GM12878 (cell line): ENCODE results near the gene NCR3LG1. TPM values are rescaled to one million over a fixed set of nuclear protein-coding genes. Genes with fewer than 3 reads are reported as not detected.

ENCODE experiments used
- CHD1 ChIP-seq: IDR thresholded peaks from 2 replicates; pipeline ENCODE4 v1.6.1; 2012; ENCODE audit warnings: low read depth, low read length, improper control_type of control experiment
- ELK1 ChIP-seq: IDR thresholded peaks from 2 replicates; pipeline ENCODE4 v1.6.1; 2012; ENCODE audit warnings: low read depth, low read length, improper control_type of control experiment
- HSF1 ChIP-seq: fragments of 150-350 bp; IDR thresholded peaks from 2 replicates; pipeline ENCODE4 v1.6.1; 2014; ENCODE audit warnings: mild to moderate bottlenecking, low read depth, low read length
- MEF2A ChIP-seq: IDR thresholded peaks from 2 replicates; pipeline ENCODE4 v1.6.1; 2011; ENCODE audit warnings: low read depth, mild to moderate bottlenecking, low read length, moderate library complexity; ENCODE audit not compliant: insufficient read depth
- RBBP5 ChIP-seq: fragments of 200-600 bp; sonication (generic); conservative IDR thresholded peaks from 2 replicates; pipeline ENCODE4 v1.6.1; 2016
- RCOR1 ChIP-seq: conservative IDR thresholded peaks from 2 replicates; pipeline ENCODE4 v1.6.1; 2012; ENCODE audit warnings: low read depth, low read length, improper control_type of control experiment
- SP1 ChIP-seq: IDR thresholded peaks from one replicate; pipeline ENCODE4 v1.6.1; 2011; ENCODE audit warnings: low read depth, low read length
- ZNF24 ChIP-seq: fragments of 450-650 bp; IDR thresholded peaks from 2 replicates; pipeline ENCODE4 v1.6.1; 2017; ENCODE audit warnings: antibody characterized with exemption, mild to moderate bottlenecking
- ZNF592 ChIP-seq: fragments of 450-650 bp; IDR thresholded peaks from 2 replicates; pipeline ENCODE4 v1.6.1; 2017; ENCODE audit warnings: mild to moderate bottlenecking, moderate library complexity
- polyA plus RNA-seq, 11 experiments: library from polyadenylated mRNA; depleted of rRNA in 4 of 11; unstranded in 6 of 11; stranded (reverse) in 5 of 11; fragments of >200 nt; fragmentation: Nextera tagmentation in 4 of 11; fragmentation: Illumina TruSeq in 1 of 11; extraction: Ambion mirVana in 4 of 11; extraction: Trizol in 1 of 11; gene quantifications; 1 replicate in 1 of 11; 2 replicates in 10 of 11; pipeline versions ENCODE4 v1.2.1 to v1.2.3, GENCODE V29; 2011 to 2016; ENCODE audit warnings: inconsistent platforms in 2 of 11, missing spikeins in 2 of 11, low read depth in 1 of 11
- total RNA-seq, 4 experiments: library from RNA; depleted of rRNA in 3 of 4; stranded (reverse); fragments of >200 nt in 3 of 4; fragmentation: Illumina TruSeq in 1 of 4; extraction: Trizol in 1 of 4; gene quantifications; 2 replicates each; pipeline versions ENCODE4 v1.2.1 to v1.2.3, GENCODE V29; 2013 to 2021

Gene NCR3LG1
- total and polyA plus RNA-seq, 10 of the 15 experiments (the other 5 are each of a cell fraction or from before 2014, with no cell fraction given): under 0.01 to 0.18 (median 0.11) TPM; not detected in 2

- no peak for TF ChIP-seq RCOR1
- no peak for TF ChIP-seq RBBP5
- no peak for TF ChIP-seq ELK1
- no peak for TF ChIP-seq CHD1
- TF ChIP-seq SP1: peak; percentile 43
- TF ChIP-seq MEF2A: no peak
- TF ChIP-seq ZNF24: no peak
- TF ChIP-seq HSF1: no peak
- TF ChIP-seq ZNF592: no peak
Observed at GRCh38 chr11:17389211-17389956, 37.8 kb downstream of the NCR3LG1 start (continued).
